ENCODE measurements around the gene VWA2.

The VWA2 gene

DNA sequence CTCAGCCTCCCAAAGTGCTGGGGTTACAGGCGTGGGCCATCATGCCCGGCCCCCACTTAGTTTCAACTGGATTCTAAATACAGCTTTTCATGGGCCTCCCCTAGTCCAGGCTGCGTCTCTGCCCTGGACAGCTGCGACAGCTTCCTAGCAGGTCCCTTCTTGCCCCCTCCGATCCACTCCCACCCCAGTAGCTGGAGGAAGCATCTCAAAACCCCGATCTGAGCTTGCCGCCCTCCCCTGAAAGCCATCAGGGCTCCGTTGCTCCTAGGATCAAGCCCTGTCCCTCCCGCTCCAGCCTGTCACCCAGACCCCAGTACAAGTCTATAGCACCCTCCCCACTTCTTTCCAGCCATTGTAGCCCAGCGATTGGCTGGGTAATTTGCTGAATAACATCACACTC lies 64.5 kb downstream of the VWA2 start:
- TF ChIP-seq, protein P1, sequence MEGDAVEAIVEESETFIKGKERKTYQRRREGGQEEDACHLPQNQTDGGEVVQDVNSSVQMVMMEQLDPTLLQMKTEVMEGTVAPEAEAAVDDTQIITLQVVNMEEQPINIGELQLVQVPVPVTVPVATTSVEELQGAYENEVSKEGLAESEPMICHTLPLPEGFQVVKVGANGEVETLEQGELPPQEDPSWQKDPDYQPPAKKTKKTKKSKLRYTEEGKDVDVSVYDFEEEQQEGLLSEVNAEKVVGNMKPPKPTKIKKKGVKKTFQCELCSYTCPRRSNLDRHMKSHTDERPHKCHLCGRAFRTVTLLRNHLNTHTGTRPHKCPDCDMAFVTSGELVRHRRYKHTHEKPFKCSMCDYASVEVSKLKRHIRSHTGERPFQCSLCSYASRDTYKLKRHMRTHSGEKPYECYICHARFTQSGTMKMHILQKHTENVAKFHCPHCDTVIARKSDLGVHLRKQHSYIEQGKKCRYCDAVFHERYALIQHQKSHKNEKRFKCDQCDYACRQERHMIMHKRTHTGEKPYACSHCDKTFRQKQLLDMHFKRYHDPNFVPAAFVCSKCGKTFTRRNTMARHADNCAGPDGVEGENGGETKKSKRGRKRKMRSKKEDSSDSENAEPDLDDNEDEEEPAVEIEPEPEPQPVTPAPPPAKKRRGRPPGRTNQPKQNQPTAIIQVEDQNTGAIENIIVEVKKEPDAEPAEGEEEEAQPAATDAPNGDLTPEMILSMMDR (IDR thresholded peaks at IDR 0.05; ENCODE audit: low read depth, low read length), result no peak
- no peak overlapping the region for H3K4me3 ChIP-seq (replicated peaks in 1 of 2; ENCODE audit: low read depth in 2 of 2, low read length in 2 of 2)
- DNase-seq (ENCODE audit: low read depth in 2 of 2), result no peak

DNA sequence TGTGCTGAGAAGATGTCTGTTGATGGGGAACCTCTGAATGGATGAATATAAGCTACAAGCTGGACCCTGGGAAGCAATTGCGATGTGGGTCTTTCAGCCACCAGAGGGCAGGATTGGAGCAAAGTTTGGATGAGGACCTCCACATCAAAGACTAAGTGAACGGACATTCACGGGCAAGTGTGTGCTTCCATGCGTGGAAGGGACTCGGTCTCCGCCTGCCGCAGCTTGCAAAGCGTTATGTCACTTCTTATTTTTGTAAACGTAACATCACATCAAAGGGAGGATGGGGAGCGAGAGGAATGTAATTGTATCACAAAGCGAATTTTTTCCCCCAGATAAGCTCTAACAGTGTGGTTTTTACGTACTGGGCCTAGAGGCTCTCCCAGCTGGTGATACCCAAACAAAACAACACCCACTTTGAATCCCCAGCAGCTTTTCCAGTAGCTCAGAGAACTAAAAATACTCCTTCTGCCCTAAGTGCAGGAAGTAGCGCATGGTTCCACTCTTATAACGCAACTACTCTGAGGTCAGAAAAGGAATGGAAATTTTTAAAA lies 65.0 kb downstream of the VWA2 start:
- DNase-seq (ENCODE audit: low read depth in 2 of 2), result peak; percentile 87

DNA sequence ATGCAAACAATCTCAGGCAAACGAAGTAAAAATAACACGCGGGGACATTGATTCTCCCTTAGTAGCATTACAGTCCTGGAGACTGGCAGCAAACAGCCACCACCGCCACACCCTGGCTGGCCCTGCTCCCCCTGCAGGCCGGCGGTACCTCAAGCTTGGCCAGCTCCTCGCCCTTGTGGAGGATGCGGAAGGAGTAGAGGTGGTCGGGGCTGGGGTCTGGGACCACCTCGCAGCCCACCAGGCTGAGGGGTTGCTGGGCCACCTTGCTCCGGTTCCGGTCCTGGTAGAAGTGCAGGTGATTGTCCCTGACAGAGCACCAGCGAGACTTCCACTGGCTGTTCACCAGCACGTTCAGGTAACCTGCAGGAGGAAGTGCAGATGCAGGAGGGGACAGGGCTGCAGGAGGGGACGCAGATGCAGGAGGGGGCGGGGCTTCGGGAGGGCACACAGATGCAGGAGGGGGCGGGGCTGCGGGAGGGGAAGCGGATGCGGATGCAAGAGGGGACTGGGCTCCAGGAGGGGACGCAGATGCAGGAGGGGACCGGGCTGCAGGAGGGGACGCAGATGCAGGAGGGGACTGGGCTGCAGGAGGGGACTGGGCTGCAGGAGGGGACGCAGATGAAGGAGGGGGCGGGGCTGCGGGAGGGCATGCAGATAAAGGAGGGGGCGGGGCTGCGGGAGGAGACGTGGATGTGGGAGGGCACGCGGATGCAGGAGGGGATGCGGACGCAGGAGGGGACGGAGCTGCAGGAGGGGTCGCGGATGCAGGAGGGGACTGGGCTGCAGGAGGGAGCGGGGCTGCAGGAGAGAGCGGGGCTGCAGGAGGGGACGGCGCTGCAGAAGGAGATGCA lies 65.7 kb downstream of the VWA2 start:
- peak overlapping the region in 1 of 2 donors; percentile 19 for H3K4me3 ChIP-seq (replicated peaks in 1 of 2; ENCODE audit: low read depth in 2 of 2, low read length in 2 of 2)
- no peak for DNase-seq (ENCODE audit: low read depth in 2 of 2)
- TF ChIP-seq, protein P1 (IDR thresholded peaks at IDR 0.05; ENCODE audit: low read depth, low read length), result peak; percentile 64

More for the DNA sequence above, 65.0 kb downstream of the VWA2 start:
- TF ChIP-seq, protein P1 (IDR thresholded peaks at IDR 0.05; ENCODE audit: low read depth, low read length), result peak; percentile 74
- H3K4me3 ChIP-seq (replicated peaks in 1 of 2; ENCODE audit: low read depth in 2 of 2, low read length in 2 of 2), result peak overlapping the region; percentile 2 to 19

DNA sequence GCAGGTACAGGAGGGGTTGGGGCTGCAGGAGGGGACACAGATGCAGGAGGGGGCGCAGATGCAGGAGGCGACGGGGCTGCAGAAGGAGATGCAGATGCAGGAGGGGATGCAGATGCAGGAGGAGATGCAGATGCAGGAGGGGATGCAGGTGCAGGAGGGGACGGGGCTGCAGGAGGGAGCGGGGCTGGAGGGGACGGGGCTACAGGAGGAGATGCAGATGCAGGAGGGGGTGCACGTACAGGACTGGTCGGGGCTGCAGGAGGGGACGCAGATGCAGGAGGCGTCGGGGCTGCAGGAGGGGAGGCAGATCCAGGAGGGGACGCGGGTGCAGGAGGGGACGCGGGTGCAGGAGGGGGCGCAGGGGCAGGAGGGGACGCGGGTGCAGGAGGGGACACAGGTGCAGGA lies 66.5 kb downstream of the VWA2 start:
- TF ChIP-seq, protein P1 (IDR thresholded peaks at IDR 0.05; ENCODE audit: low read depth, low read length), result no peak
- H3K4me3 ChIP-seq (replicated peaks in 1 of 2; ENCODE audit: low read depth in 2 of 2, low read length in 2 of 2), result no peak overlapping the region
- DNase-seq (ENCODE audit: low read depth in 2 of 2), result no peak

DNA sequence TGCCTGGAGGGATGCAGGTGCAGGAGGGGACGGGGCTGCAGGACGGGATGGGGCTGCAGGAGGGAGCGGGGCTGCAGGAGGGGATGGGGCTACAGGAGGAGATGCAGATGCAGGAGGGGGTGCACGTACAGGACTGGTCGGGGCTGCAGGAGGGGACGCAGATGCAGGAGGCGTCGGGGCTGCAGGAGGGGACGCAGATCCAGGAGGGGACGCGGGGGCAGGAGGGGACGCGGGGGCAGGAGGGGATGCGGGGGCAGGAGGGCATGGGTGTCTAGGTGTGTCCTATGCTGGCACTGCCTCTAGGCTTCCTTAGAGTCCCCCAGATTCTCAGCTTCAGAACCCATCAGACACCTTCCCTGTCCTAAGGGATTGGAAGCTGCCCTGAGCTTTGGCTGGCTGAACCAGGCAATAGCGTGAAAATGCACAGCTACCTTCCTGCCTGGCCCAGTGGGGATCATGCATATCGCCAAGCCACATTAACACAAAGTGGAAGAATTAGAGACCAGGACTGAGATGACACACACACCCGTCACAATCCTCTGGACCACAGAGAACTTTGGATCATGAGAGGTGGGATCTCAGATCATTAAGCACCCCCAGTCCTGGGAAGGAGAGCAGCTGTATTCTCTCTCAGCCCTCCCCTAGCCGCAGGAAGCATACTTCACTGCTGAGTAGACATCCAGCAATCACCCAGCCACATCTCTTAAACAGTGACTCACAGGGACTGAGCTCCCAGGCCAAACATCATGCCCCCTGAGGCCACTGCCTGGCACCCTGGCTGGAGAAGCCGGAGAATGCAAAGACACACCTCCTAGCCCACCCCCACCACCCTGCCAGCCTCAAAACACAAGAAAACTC lies 67.3 kb downstream of the VWA2 start:
- TF ChIP-seq, protein P1 (IDR thresholded peaks at IDR 0.05; ENCODE audit: low read depth, low read length), result no peak
- no peak overlapping the region for H3K4me3 ChIP-seq (replicated peaks in 1 of 2; ENCODE audit: low read depth in 2 of 2, low read length in 2 of 2)
- DNase-seq (ENCODE audit: low read depth in 2 of 2), result peak; percentile 65 to 90

DNA sequence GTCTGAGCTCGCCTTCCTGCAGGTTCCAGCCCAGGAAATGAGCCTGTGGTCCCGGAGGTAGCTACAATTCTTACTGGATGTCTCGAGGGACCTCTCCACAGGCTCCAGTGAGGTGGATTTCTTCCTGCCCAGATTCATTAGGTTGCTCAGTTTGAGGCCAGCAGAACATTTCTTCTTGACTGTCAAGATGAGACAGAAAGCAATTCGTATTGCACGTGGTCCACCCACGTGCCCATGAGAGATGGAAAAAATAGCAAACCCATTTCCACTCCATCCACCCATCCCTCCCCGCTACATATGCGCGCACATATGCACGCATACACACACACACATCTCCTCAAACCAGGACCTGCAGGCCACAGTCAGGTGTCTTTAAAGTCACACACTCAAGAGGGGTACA lies 68.7 kb downstream of the VWA2 start:
- DNase-seq (ENCODE audit: low read depth in 2 of 2), result no peak
- TF ChIP-seq, protein P1 (IDR thresholded peaks at IDR 0.05; ENCODE audit: low read depth, low read length), result no peak
- H3K4me3 ChIP-seq (replicated peaks in 1 of 2; ENCODE audit: low read depth in 2 of 2, low read length in 2 of 2), result no peak overlapping the region

All from cardiac fibroblast (primary cell).